ENCODE results near the gene MAGI1.

- TF ChIP-seq CTCF (conservative IDR thresholded peaks at IDR 0.05), result no peak
- no peak for TF ChIP-seq ZFX (IDR thresholded peaks at IDR 0.05)
Measured at GRCh38 chr3:66052721-66053549, 14.2 kb upstream of the MAGI1 start.

Measured in C4-2B (cell line).